GM12878 (cell line): ENCODE data around the gene INSIG1. TPM values are rescaled to one million over a fixed set of nuclear protein-coding genes. Genes with fewer than 3 reads are reported as not detected.

ENCODE experiments used
- ATAC-seq: fragments of 200-7000 bp; cut with Tn5 transposase; 3 replicates; pipeline ENCODE4 v1.9.1; 2020; ENCODE audit warnings: mild to moderate bottlenecking, moderate library complexity
- BruUV-seq: library from RNA; stranded (reverse); fragments of 400-500 nt; replicated peaks from 2 replicates; lab custom pipeline; 2021; lab: Mats Ljungman, UMichigan
- CTCF ChIA-PET: fragments of 300-600 bp; sonication (Branson Sonifier 250); formaldehyde crosslinking; extraction: SDS; loops from one replicate; lab custom pipeline; 2021; ENCODE audit warnings: inconsistent platforms; lab: Yijun Ruan, JAX
- POLR2A ChIA-PET: fragments of 350-600 bp; formaldehyde crosslinking; extraction: SDS; loops from one replicate; lab custom pipeline; 2021; ENCODE audit warnings: inconsistent platforms; lab: Charles Lee
- RAD21 ChIA-PET: fragments of 300-600 bp; sonication (Branson Sonifier 250); formaldehyde crosslinking; loops from one replicate; lab custom pipeline; 2023; ENCODE audit warnings: antibody characterized with exemption; ENCODE audit not compliant: unreplicated experiment; lab: Charles Lee
- SMC1A ChIA-PET: fragments of 300-600 bp; sonication (Branson Sonifier 250); formaldehyde crosslinking; loops from one replicate; lab custom pipeline; 2023; ENCODE audit not compliant: unreplicated experiment, uncharacterized antibody; lab: Charles Lee
- DNase-seq: peaks from one replicate; pipeline ENCODE4 v3.0.0-alpha.2; 2011; ENCODE audit warnings: low read depth, low spot score
- FAIRE-seq: peaks from 3 replicates; lab custom pipeline; 2011; peaks lifted over from hg19 to GRCh38; lab: Jason Lieb, UNC
- H2AFZ ChIP-seq: 2 replicates; pipeline ENCODE4 v1.6.0; 2011; ENCODE audit warnings: low read depth, low read length, control low read depth; ENCODE audit not compliant: control insufficient read depth
- H3K27ac ChIP-seq: 2 replicates; pipeline ENCODE4 v1.5.1; 2011; ENCODE audit warnings: control low read depth; ENCODE audit not compliant: control insufficient read depth, insufficient read depth
- H3K27me3 ChIP-seq, 2 experiments: replicated peaks in 1 of 2; 2 replicates each; pipeline versions ENCODE4 v1.6.0 to v1.6.1; 2011; ENCODE audit warnings: low read length in 1 of 2; ENCODE audit not compliant: control insufficient read depth in 2 of 2, insufficient read depth in 2 of 2
- H3K36me3 ChIP-seq, 2 experiments: 2 replicates each; pipeline ENCODE4 v1.5.1; 2011; ENCODE audit warnings: low read length in 1 of 2; ENCODE audit not compliant: control insufficient read depth in 2 of 2, insufficient read depth in 2 of 2
- H3K4me1 ChIP-seq: 2 replicates; pipeline ENCODE4 v1.6.1; 2011; ENCODE audit warnings: mild to moderate bottlenecking, low read length, moderate library complexity, mixed read lengths; ENCODE audit not compliant: control insufficient read depth, insufficient read depth
- H3K4me2 ChIP-seq: 2 replicates; pipeline ENCODE4 v1.6.0; 2011; ENCODE audit warnings: control low read depth; ENCODE audit not compliant: control insufficient read depth, insufficient read depth
- H3K4me3 ChIP-seq: fragments of 200-600 bp; sonication (generic); 2 replicates; pipeline ENCODE4 v1.5.1; 2016
- H3K79me2 ChIP-seq: 2 replicates; pipeline ENCODE4 v1.6.0; 2011; ENCODE audit warnings: low read length; ENCODE audit not compliant: control insufficient read depth, insufficient read depth
- H3K9ac ChIP-seq: 2 replicates; pipeline ENCODE4 v1.8.0; 2011; ENCODE audit warnings: low read length, control low read depth, mixed read lengths; ENCODE audit not compliant: control insufficient read depth, insufficient read depth
- H3K9me3 ChIP-seq: replicated peaks from 3 replicates; pipeline ENCODE4 v1.5.1; 2011; ENCODE audit warnings: mild to moderate bottlenecking, low read length; ENCODE audit not compliant: control insufficient read depth, insufficient read depth
- H4K20me1 ChIP-seq: 2 replicates; pipeline ENCODE4 v1.6.0; 2011; ENCODE audit not compliant: control insufficient read depth, insufficient read depth
- EGR1 ChIP-seq, 2 experiments: IDR thresholded peaks; 1 replicate in 1 of 2; 2 replicates in 1 of 2; pipeline ENCODE4 v1.6.1; 2011 to 2012; ENCODE audit warnings: low read depth in 2 of 2, low read length in 2 of 2, borderline replicate concordance in 1 of 2, mild to moderate bottlenecking in 1 of 2, moderate library complexity in 1 of 2
- FOXM1 ChIP-seq: IDR thresholded peaks from 2 replicates; pipeline ENCODE4 v1.6.1; 2012; ENCODE audit warnings: low read depth, mild to moderate bottlenecking, inconsistent platforms, low read length, moderate library complexity
- whole genome bisulfite sequencing: methylation state at CpG from one replicate; pipeline ENCODE4 v1.1.6; 2016; ENCODE audit warnings: low lambda C conversion rate; ENCODE audit not compliant: insufficient replicate concordance, insufficient coverage; ENCODE audit errors: missing lambda C conversion rate; 5-methylcytosine and 5-hydroxymethylcytosine counted together
- in situ Hi-C: fragments of 300-500 bp; cut with MboI; formaldehyde crosslinking; loops from 9 replicates; pipeline ENCODE4 v1.14.3; 2018; ENCODE audit warnings: mixed read lengths
- intact Hi-C: fragments of 100-400 bp; cut with micrococcal nuclease; formaldehyde crosslinking; loops from one replicate; pipeline ENCODE4 v1.14.2; 2022; ENCODE audit not compliant: unreplicated experiment
- polyA plus RNA-seq, 11 experiments: library from polyadenylated mRNA; depleted of rRNA in 4 of 11; unstranded in 6 of 11; stranded (reverse) in 5 of 11; fragments of >200 nt; fragmentation: Nextera tagmentation in 4 of 11; fragmentation: Illumina TruSeq in 1 of 11; extraction: Ambion mirVana in 4 of 11; extraction: Trizol in 1 of 11; gene quantifications; 1 replicate in 1 of 11; 2 replicates in 10 of 11; pipeline versions ENCODE4 v1.2.1 to v1.2.3, GENCODE V29; 2011 to 2016; ENCODE audit warnings: inconsistent platforms in 2 of 11, missing spikeins in 2 of 11, low read depth in 1 of 11
- total RNA-seq, 4 experiments: library from RNA; depleted of rRNA in 3 of 4; stranded (reverse); fragments of >200 nt in 3 of 4; fragmentation: Illumina TruSeq in 1 of 4; extraction: Trizol in 1 of 4; gene quantifications; 2 replicates each; pipeline versions ENCODE4 v1.2.1 to v1.2.3, GENCODE V29; 2013 to 2021
- TF ChIP-seq, protein P1 (sequence below): IDR thresholded peaks from 2 replicates; pipeline ENCODE4 v1.6.1; 2012; ENCODE audit warnings: low read depth, low read length, improper control_type of control experiment
- TF ChIP-seq, protein P2 (sequence below): fragments of 450-650 bp; IDR thresholded peaks from 2 replicates; pipeline ENCODE4 v1.6.1; 2016; ENCODE audit warnings: mild to moderate bottlenecking

Gene INSIG1
- total and polyA plus RNA-seq, 10 of the 15 experiments (the other 5 are each of a cell fraction or from before 2014, with no cell fraction given): 29.6 to 168 (median 91.1) TPM

GRCh38 chr7:155295511-155295910 lies 2.2 kb upstream of the INSIG1 start (continued):
- TF ChIP-seq EGR1 (IDR thresholded peaks at IDR 0.05; ENCODE audit: borderline replicate concordance in 1 of 2, low read depth in 2 of 2, low read length in 2 of 2): no peak
- TF ChIP-seq, all 136 proteins: peak for 0

GRCh38 chr7:155296006-155296787 lies 1.5 kb upstream of the INSIG1 start:
- ChIA-PET SMC1A (interaction anchor here (0.7 to 2.2 kb wide), 6 partner anchors 10 to 289 kb away, joined by 3 to 6 read pairs (median 3); no protein-coding TSS in a partner anchor), RAD21 (interaction anchor here (0.8 to 1.4 kb wide), 3 partner anchors 12 to 369 kb away, joined by 3 to 4 read pairs (median 3); no protein-coding TSS in a partner anchor), POLR2A (interaction anchor here (0.5 to 4.4 kb wide), 4 partner anchors 13 to 354 kb away, joined by 3 to 86 read pairs (median 4); no protein-coding TSS in a partner anchor), CTCF (interaction anchor here (0.6 to 3.7 kb wide), 7 partner anchors 49 to 462 kb away, joined by 3 to 17 read pairs (median 4); no protein-coding TSS in a partner anchor)
- WGBS: 79% methylated on average over 18 of the region's 18 CpGs
- Histone ChIP-seq H3K4me2 (peak overlapping the region; percentile 74), H3K36me3 (peaks cover 0 to 3% of the 10 kb centered on the region in 2 experiments; a peak in 1 of 4 replicates), H3K4me1 (peaks cover 6% of the 10 kb centered on the region), H4K20me1 (no peaks in the 10 kb centered on the region), H3K27ac (peak overlapping the region; percentile 80), H3K27me3 (no peaks in the 10 kb centered on the region), H2AFZ (no peak overlapping the region), H3K4me3 (peak overlapping the region; percentile 77), H3K9ac (peak overlapping the region; percentile 81), H3K9me3 (no peaks in the 10 kb centered on the region), H3K79me2 (peaks cover 38% of the 10 kb centered on the region)
- in situ Hi-C loops (loop anchor here (5.0 to 10.0 kb wide), 2 partner anchors 91 to 294 kb away; partner anchors contain the start of gene PAXIP1), intact Hi-C loops (loop anchor here (5.0 to 10.0 kb wide), 4 partner anchors 104 to 1621 kb away; partner anchors contain the start of gene PAXIP1)
- TF ChIP-seq FOXM1: no peak
- TF ChIP-seq, protein P1, sequence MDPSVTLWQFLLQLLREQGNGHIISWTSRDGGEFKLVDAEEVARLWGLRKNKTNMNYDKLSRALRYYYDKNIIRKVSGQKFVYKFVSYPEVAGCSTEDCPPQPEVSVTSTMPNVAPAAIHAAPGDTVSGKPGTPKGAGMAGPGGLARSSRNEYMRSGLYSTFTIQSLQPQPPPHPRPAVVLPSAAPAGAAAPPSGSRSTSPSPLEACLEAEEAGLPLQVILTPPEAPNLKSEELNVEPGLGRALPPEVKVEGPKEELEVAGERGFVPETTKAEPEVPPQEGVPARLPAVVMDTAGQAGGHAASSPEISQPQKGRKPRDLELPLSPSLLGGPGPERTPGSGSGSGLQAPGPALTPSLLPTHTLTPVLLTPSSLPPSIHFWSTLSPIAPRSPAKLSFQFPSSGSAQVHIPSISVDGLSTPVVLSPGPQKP: no peak
- TF ChIP-seq, protein P2, sequence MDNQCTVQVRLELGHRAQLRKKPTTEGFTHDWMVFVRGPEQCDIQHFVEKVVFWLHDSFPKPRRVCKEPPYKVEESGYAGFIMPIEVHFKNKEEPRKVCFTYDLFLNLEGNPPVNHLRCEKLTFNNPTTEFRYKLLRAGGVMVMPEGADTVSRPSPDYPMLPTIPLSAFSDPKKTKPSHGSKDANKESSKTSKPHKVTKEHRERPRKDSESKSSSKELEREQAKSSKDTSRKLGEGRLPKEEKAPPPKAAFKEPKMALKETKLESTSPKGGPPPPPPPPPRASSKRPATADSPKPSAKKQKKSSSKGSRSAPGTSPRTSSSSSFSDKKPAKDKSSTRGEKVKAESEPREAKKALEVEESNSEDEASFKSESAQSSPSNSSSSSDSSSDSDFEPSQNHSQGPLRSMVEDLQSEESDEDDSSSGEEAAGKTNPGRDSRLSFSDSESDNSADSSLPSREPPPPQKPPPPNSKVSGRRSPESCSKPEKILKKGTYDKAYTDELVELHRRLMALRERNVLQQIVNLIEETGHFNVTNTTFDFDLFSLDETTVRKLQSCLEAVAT: peak; percentile 91
- ATAC-seq (no peak), DNase-seq (no peak), FAIRE-seq (peak; percentile 27)
- TSS peak; percentile 68 for BruUV-seq
